Activated naive CD8-positive, alpha-beta T cell treated with anti-CD3 and anti-CD28 coated beads for 36 hours (primary cell): ENCODE measurements around the gene RNF157. TPM values are rescaled to one million over a fixed set of nuclear protein-coding genes. Genes with fewer than 3 reads are reported as not detected.

Experiments used
- DNase-seq: peaks from one replicate; pipeline ENCODE4 v3.0.0; 2021
- H3K27ac Mint-ChIP-seq: one replicate; pipeline ENCODE4 v1.8.0; 2022; ENCODE audit warnings: mild to moderate bottlenecking, moderate library complexity, mixed read lengths
- H3K27me3 Mint-ChIP-seq: one replicate; pipeline ENCODE4 v1.8.0; 2022; ENCODE audit warnings: mild to moderate bottlenecking, mixed read lengths
- H3K36me3 Mint-ChIP-seq: one replicate; pipeline ENCODE4 v1.8.0; 2021; ENCODE audit warnings: mild to moderate bottlenecking, mixed read lengths
- H3K4me1 Mint-ChIP-seq: one replicate; pipeline ENCODE4 v1.8.0; 2021; ENCODE audit warnings: mixed read lengths
- H3K4me3 Mint-ChIP-seq: one replicate; pipeline ENCODE4 v1.8.0; 2022; ENCODE audit warnings: mild to moderate bottlenecking, moderate library complexity, mixed read lengths
- H3K9me3 Mint-ChIP-seq: one replicate; pipeline ENCODE4 v1.8.0; 2022; ENCODE audit warnings: mixed read lengths
- total RNA-seq, 2 experiments: library from RNA; stranded (reverse); gene quantifications; one replicate each; pipeline ENCODE4 v1.2.3, GENCODE V29; 2021

The RNF157 gene
- total RNA-seq, 2 experiments from 2014 or later, result 30.4 to 34.7 TPM

DNA sequence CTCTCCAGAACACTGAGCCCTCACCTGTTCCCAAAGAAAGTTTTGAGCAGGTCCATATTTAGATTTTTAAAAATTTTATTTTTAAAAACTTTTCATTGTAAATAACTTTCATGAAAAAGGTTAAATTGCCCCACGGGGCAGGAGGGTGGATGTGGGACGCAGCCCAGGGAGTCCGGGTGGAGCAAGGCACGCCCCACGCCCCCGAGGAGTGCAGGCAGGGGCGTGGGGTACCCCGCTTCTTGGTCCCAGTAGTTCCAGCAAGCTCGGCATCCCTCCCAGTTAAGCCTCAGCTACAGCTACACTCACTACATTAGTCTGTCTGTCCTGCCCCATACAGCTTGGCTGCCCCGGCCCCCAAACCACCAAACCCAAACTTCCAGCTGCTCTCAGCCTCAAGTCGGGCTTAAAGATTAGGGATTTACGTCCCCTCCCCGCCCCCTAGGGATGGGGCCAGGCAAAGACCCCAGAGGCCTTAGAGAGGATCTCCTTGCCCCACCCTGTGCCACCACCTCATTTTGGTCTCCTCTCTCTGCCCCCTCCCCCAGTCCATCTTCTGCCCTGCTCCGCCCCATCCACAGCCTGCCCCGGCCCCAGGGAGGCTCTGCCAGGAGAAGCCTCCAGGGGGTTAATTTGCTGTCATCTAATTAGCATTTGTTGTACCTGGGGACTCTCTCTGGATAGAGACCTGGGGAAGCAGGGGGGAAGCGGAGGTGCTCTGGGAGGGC is 103.9 kb downstream of the RNF157 start:
- Mint-ChIP-seq H3K36me3 (no peaks in the 10 kb centered on the region), H3K4me3 (peak overlapping the region; percentile 29), H3K27me3 (no peaks in the 10 kb centered on the region), H3K4me1 (peaks cover 39% of the 10 kb centered on the region), H3K9me3 (no peaks in the 10 kb centered on the region), H3K27ac (peak overlapping the region; percentile 25)
- no peak for DNase-seq

DNA sequence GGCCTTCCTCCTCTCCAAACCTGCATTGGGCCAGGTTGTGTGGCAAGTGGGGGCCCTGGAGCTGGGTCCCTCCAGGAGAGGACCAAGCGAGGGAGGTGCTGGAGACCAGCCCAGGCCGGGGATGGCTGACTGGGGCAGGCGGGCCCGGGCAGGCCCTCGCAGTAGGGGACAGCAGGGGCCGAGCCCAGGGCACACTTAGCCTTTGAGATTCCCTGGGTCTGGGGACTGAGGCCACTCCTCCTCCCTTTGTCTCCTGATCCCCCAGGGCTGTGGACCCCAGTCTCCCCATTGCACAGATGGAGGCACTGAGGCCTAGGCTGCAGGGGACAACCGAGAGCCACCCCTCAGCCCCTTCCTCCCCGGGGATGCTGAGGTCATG is 104.5 kb downstream of the RNF157 start:
- no peaks in the 10 kb centered on the region for H3K36me3 Mint-ChIP-seq
- H3K4me3 Mint-ChIP-seq, result no peak overlapping the region
- H3K27ac Mint-ChIP-seq, result no peak overlapping the region
- H3K27me3 Mint-ChIP-seq, result no peaks in the 10 kb centered on the region
- no peak for DNase-seq
- H3K9me3 Mint-ChIP-seq, result no peaks in the 10 kb centered on the region
- peaks cover 37% of the 10 kb centered on the region for H3K4me1 Mint-ChIP-seq

DNA sequence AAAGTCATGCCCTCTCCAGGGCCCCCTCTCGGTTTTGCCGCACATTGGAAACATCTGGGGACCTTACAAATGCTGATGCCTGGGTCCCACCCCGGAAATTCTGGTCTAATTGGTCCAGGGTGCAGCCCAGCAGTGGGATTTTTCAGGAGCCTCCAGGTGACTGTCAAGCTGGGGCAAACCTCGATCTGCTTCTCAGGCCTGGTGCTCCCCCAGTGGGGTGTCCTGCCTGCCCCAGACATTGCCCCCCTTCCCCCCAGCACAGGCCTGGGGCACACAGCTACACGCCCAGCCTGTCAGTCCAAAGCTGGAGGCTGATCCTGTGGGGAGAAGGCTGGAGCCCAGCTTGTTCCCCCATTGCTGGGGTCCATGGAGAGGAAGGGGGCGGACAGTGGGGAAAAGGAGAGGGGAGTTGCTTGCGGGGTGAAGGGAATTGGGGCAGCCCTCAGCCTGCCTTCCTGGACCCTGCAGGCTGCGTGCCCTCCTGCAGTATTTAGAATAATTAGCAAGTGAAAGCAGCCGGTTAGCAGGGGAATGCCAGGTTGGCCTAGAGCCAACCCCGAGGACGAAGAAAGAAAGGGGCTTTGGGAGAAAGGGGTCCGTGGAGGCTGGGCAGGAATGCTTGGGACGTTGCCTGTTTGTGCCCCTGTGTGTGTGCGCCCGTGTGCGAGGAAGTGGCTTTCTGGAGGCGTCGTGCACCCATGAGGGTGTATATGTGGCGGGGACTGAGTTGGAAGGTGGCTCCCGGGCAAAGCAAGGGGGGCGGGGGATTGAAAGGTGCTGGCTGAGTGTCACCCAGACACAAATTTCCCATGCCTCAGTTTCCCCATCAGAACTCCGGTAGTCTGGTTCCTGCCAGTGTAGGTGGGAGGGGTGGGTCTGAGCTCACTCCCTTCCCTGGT is 105.1 kb downstream of the RNF157 start:
- H3K4me1 Mint-ChIP-seq, result peaks cover 34% of the 10 kb centered on the region
- H3K9me3 Mint-ChIP-seq, result no peaks in the 10 kb centered on the region
- DNase-seq, result no peak
- no peak overlapping the region for H3K4me3 Mint-ChIP-seq
- no peaks in the 10 kb centered on the region for H3K27me3 Mint-ChIP-seq
- H3K27ac Mint-ChIP-seq, result peak overlapping the region; percentile 81
- no peaks in the 10 kb centered on the region for H3K36me3 Mint-ChIP-seq

DNA sequence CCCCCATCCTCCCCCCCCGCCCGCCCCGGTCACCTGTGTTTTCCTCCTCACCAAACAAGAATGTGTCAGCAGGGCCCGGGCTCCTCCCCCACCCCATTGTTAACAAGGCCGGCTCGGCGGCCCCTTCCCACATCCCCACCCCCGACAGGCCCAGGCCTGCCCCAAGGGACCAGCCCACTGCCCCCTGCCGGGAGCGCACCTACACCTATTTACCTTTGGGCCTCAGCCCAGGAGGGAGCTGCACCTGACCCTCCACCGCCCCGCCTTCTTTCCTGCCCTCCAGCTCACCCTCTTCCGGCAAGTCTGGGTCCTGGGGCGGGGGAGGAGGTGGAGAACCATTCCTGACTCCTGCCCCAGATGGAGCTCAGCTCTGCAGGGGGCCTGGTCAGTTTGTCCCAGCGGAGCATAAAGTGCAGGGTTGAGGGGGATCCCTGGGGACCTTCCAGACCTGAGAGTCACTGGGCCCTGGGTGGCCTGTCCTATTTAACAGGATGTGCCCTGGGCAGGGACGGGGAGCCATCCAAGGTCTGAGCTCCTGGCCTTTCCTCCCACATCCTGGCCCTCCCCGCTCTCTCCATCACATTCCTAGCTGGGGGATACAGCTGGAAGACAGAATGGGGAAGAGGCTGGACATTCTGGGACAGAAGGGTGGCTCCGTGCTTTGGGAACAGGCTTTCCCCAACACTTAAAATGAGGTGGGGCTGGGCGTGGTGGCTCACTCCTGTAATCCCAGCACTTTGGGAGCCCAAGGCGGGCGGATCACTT is 107.5 kb downstream of the RNF157 start:
- H3K4me3 Mint-ChIP-seq, result no peak overlapping the region
- no peaks in the 10 kb centered on the region for H3K36me3 Mint-ChIP-seq
- no peak for DNase-seq
- H3K4me1 Mint-ChIP-seq, result peaks cover 28% of the 10 kb centered on the region
- H3K27me3 Mint-ChIP-seq, result no peaks in the 10 kb centered on the region
- no peaks in the 10 kb centered on the region for H3K9me3 Mint-ChIP-seq
- no peak overlapping the region for H3K27ac Mint-ChIP-seq

DNA sequence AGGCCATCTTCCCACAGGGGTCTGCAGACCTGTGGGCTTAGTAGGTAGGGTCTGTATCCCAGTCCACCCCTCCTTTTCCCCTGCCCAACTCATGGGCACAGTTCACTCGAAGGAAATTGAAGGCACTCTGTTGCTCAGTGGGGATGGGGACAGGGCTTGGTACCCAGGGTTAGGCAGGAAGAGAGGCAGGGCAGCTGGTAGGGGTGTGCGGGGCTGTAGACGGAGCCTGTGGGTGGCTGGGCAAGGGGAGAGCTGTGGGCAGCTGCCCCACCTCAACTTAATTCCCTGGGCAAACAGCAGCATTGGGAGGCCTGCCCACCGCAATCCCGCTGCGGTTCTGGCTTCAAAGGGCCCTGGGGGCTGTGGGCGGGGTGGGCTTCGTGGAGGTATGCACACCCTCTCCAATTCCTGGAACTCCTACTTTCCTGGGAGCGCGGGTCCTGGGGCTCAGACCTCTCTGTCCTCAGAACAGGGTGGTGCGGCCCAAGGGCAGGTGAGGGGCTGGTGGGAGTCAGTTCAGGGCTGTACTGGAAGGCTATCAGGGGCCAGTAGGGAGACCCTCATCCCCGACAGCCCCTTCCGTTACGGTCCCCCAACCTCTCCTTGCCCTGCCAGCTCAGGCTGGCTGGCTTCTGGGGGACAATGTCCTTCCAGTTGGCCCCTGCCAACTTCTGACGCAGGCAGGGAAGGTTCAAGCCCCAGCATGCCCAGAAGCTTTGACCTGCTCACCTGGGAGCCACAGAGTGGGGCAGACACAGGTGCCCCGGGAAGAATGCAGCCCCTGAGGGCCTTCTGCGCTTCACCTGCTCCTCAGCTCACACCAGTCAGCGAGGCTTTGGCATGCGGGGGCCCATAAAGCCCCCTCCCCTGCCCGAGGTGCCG is 108.4 kb downstream of the RNF157 start:
- H3K27me3 Mint-ChIP-seq, result no peaks in the 10 kb centered on the region
- H3K36me3 Mint-ChIP-seq, result no peaks in the 10 kb centered on the region
- no peaks in the 10 kb centered on the region for H3K9me3 Mint-ChIP-seq
- no peak overlapping the region for H3K27ac Mint-ChIP-seq
- no peak overlapping the region for H3K4me3 Mint-ChIP-seq
- H3K4me1 Mint-ChIP-seq, result peaks cover 33% of the 10 kb centered on the region
- no peak for DNase-seq

DNA sequence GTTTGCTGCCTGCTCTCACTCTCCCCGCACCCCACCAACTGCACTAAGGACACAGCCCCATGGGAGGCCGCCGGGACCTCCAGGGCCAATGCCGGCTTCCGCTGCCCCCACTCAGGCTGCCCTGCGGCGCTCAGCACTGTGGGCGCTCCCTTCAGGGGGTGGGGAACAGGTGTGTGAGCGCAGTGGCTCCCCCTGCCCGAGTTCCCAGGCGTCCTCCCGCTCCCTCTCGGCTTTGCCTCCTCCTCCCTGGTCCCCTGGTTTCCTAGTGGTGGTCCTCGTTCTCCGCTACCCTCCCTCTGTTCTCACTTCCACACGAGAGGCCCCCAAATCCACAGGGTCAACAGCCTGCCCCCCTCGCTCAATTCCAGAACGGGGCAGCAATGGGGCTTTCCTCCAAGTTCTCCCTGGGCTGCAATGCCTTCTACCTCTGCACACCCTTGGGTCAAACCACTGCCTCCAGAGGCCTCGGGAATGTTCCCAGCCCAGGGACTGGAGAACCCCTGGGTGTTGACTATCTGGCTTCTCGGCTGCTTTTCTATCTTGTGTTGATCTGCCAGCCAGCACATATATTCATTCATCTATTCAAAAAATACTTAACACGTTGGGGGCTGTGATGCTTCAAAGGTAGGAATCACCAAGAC is 109.1 kb downstream of the RNF157 start:
- DNase-seq, result no peak
- Mint-ChIP-seq H3K4me3 (no peak overlapping the region), H3K27ac (no peak overlapping the region)

DNA sequence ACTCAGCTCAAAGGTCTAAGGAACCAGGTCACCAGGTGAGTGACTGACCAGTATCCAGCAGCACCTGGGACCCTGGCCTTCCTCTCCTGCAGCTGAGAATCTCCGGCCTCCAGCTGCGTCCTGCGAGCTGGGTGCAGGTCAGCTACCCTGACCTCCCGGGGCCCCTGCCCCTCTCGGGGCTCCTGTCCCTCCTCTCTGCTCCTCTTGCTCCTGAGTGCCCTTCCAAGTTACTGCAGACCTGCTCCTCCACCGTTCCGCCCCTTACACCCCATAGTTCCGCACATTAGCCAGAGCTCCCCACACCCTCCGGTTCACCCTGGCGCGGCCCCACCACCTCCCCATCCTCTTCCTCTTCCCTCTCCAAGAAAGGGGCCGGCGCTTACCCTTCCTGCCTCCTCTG is 109.8 kb downstream of the RNF157 start:
- Mint-ChIP-seq H3K4me3 (no peak overlapping the region), H3K27ac (no peak overlapping the region), H3K4me1 (peaks cover 30% of the 10 kb centered on the region), H3K9me3 (no peaks in the 10 kb centered on the region), H3K36me3 (no peaks in the 10 kb centered on the region), H3K27me3 (no peaks in the 10 kb centered on the region)
- no peak for DNase-seq

More for the DNA sequence above, 109.1 kb downstream of the RNF157 start:
- Mint-ChIP-seq H3K27me3 (no peaks in the 10 kb centered on the region), H3K9me3 (no peaks in the 10 kb centered on the region), H3K4me1 (peaks cover 35% of the 10 kb centered on the region), H3K36me3 (no peaks in the 10 kb centered on the region)

DNA sequence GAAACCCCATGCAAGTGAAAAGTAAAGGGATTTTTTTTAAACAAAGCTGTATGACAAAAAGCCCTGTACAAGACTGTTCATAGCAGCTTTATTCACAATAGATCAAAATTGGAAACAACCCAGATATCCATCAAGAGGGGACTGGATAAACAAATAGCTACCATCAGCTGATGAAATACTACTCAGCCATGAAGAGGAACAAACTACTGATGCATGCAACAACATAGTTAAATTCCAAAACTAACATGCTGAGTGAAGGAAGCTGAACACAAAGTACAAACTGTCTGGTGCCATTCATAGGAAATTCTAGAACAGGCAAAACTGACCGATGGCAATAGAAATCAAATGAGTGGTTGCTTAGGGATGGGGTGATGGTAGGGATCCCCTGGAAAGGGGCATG is 114.4 kb downstream of the RNF157 start:
- Mint-ChIP-seq H3K36me3 (no peaks in the 10 kb centered on the region), H3K4me3 (no peak overlapping the region), H3K9me3 (no peaks in the 10 kb centered on the region), H3K4me1 (peaks cover 20% of the 10 kb centered on the region), H3K27ac (no peak overlapping the region), H3K27me3 (no peaks in the 10 kb centered on the region)
- DNase-seq, result no peak

DNA sequence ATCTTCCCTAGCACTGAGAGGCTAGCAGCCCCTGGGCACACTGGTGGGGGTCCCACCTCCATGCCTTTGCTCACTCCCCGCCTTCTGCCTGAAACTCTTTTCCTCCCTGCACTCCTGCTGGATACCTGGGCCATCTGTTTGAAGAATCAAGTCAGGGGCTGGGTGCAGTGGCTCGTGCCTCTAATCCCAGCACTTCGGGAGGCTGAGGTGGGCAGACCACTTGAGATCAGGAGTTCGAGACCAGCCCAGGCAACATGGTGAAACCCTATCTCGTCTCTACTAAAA is 115.0 kb downstream of the RNF157 start:
- no peak for DNase-seq
- H3K4me1 Mint-ChIP-seq, result peaks cover 20% of the 10 kb centered on the region
- H3K9me3 Mint-ChIP-seq, result no peaks in the 10 kb centered on the region
- H3K36me3 Mint-ChIP-seq, result no peaks in the 10 kb centered on the region
- no peaks in the 10 kb centered on the region for H3K27me3 Mint-ChIP-seq
- no peak overlapping the region for H3K27ac Mint-ChIP-seq
- H3K4me3 Mint-ChIP-seq, result no peak overlapping the region

DNA sequence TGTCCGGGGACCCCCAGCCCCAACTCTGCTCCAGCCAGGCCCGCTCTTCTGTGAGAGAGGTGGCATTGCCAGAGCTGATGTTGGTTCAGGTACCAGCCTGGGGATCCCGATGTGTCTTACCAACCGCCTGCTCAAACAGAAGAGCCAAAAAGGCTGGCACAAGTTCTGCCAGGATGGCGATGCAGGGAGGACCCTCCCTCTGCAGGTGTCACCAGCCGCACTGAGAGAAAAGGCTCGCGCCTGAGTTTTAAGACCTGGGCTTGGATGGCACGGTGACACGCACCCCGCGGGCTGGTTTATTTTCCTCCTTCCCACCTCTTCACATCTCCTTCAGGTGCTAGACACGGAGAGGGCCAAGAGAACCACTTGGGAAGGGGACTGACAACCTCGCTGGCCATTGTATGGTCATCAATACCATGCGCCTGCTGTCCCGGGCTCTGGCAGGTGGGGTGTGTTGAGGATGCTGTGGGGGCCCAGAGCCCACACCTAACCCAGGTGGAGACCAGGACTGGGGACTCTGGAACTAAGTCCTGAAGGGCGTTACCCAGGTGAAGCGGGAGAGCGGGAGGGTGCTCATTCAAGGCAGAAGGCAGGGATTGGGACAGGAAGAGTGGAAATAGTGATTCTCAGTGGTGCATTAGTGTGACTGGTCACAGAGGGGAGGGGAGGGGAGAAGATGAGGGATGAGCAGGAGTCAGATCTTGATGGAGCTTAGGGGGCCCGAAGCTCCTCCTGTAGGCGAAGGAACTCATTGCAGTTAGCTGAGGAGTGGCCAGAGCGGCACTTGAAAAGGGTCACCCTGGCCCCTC is 115.5 kb downstream of the RNF157 start:
- peak overlapping the region; percentile 37 for H3K27ac Mint-ChIP-seq

DNA sequence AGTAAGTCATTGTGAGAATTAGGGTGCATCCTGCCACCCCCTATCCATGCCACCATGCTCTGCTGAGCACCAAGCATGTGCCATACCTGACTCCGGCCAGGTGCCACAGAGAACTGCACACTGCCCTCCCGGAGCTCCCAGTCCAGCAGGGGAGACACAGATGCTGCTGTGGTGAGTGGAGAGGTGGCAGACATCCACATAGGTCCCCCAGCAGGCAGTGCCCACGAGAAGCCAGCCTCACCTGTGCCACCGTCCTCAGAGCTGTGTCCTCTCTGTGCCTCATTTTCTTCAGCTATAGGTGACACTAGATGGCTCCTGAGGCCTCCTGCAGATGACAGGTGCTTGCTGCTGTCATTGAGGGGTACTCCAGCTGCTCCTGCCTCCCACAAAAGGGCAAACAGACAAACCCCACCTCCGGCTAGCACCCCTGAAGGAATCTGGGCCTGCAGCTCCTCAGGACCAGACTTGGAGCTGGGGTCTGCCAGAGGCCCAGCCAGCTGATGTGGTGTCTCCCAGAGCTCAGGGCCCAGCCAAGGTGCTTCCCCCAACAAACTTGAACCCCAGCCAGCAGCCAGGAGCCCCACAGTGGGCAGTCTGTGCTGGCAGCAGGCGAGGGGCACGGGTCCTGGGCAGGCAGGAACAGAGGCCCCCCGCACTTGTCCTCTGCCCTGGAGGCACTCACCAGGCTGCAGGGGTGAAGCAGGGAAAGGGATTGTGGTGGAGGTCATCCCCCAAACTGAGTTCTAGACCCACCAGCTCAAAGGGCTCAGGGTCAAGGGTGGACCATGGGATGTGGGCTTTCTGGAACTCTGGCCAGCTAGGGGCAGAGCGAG is 116.3 kb downstream of the RNF157 start:
- H3K4me1 Mint-ChIP-seq, result peaks cover 20% of the 10 kb centered on the region
- no peaks in the 10 kb centered on the region for H3K36me3 Mint-ChIP-seq
- no peak overlapping the region for H3K27ac Mint-ChIP-seq
- no peaks in the 10 kb centered on the region for H3K9me3 Mint-ChIP-seq
- DNase-seq, result no peak
- H3K4me3 Mint-ChIP-seq, result no peak overlapping the region
- H3K27me3 Mint-ChIP-seq, result no peaks in the 10 kb centered on the region

More for the DNA sequence above, 115.5 kb downstream of the RNF157 start:
- no peak for DNase-seq
- Mint-ChIP-seq H3K27me3 (no peaks in the 10 kb centered on the region), H3K4me1 (peaks cover 20% of the 10 kb centered on the region), H3K9me3 (no peaks in the 10 kb centered on the region), H3K36me3 (no peaks in the 10 kb centered on the region), H3K4me3 (no peak overlapping the region)

DNA sequence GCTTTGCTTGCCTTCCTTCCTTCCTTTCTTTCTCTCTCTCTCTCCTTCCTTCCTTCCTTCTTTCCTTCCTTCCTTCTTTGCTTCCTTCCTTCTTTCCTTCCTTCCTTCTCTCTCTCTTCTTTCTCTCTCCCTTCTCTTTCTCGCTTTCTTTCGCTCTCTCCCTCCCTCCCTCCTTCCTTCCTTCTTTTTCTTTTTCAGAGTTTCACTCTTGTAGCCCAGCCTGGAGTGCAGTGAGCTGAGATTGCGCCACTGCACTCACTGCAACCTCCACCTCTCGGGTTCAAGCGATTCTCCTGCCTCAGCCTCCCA is 117.1 kb downstream of the RNF157 start:
- no peaks in the 10 kb centered on the region for H3K36me3 Mint-ChIP-seq
- no peak overlapping the region for H3K4me3 Mint-ChIP-seq
- no peak for DNase-seq
- H3K27ac Mint-ChIP-seq, result peak overlapping the region; percentile 19
- H3K27me3 Mint-ChIP-seq, result no peaks in the 10 kb centered on the region
- H3K4me1 Mint-ChIP-seq, result peaks cover 20% of the 10 kb centered on the region
- no peaks in the 10 kb centered on the region for H3K9me3 Mint-ChIP-seq
